ENCODE results near the gene HES4.

DNA sequence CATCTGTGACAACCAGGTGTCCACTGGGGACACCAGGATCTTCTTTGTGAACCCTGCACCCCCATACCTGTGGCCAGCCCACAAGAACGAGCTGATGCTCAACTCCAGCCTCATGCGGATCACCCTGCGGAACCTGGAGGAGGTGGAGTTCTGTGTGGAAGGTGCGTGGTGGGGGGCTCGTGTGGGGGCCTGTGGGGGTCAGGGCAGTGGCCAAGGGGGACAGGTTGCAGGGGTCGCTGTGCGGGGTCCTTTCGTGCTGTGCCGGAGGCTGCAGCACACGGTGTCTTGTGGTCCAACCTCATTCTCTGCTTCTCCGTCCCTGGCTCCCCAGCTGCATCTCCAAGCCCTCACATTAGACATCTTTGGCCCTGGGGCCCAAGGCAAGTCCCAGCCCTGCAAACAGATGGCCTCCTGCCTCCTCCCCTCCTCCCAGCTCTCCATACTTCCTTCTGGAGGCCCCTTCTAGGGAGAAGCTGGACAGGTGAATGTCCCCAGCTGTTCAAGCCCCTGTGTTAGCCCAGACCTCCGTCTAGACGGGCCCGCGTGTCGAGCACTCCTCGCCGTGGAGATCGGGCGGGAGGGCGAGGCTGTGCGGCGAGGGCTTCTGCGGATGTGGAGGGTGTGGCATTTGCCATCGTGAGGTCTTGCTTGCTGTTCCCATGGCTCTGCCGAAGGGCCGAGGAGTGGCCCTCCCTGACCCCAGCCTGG, 22.6 kb upstream of the HES4 start:
- TF ChIP-seq CTCF (IDR thresholded peaks at IDR 0.05) (no peak), POLR2A (IDR thresholded peaks at IDR 0.05) (no peak)

Data from stomach (tissue), 4 donors.